SHP77 (cell line): Measurements from ENCODE around the gene EVX2.
A peak's percentile ranks its signal among the peaks of the same experiment; 100 is the strongest.

ENCODE experiments used
- DNase-seq, 2 experiments: peaks; one replicate each; lab custom pipeline; 2025; lab: John Stamatoyannopoulos, UW

Gene EVX2

GRCh38 chr2:176107731-176108181 lies 24.0 kb upstream of the EVX2 start:
- DNase-seq: no peak

DNA sequence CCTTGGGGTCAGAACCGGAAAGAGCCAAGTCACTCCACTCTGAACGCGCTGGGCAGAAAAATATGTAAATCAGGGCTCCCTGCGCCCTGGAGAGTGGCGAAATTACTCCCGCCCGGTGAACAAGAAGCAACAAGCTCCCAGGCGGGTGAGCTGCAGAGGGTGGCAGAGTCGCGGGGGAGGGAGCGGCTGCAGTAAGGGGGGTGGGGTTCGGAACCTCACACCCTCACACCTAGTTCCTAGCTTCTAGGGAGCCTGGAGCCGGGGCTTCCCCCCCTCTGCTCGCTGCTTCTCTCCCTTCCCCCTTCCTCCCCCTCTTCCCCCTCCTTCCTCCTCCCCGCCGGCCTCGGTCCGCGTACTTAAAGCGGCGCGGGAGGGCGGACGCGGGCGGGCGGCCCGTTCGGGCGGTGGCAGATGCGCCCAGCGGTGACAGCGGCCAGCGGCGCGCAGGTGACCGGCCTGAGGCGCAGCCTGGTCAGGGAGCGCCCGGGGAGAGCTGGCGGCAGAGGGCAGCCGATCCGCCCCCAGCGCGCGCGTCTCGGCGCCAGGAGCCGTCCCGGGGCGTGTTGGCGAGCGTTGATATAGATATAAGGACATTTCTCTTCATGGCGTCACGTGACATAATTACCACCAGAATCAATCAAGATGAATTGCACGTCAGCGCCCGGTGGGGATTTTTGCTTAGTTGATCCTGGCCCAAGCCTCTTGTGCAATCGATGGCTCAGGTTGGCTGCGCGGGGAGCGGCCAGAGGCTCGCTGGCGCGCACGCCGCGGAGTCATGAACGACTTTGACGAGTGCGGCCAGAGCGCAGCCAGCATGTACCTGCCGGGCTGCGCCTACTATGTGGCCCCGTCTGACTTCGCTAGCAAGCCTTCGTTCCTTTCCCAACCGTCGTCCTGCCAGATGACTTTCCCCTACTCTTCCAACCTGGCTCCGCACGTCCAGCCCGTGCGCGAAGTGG lies 23.1 kb upstream of the EVX2 start, which contains the start of gene HOXD11:
TSS of gene HOXD11 (plus strand) at position 700 of the 959 bp plus-strand sequence. CDS start at position 776, 76 bp downstream.
- DNase-seq: peak; percentile 53 to 73

DNA sequence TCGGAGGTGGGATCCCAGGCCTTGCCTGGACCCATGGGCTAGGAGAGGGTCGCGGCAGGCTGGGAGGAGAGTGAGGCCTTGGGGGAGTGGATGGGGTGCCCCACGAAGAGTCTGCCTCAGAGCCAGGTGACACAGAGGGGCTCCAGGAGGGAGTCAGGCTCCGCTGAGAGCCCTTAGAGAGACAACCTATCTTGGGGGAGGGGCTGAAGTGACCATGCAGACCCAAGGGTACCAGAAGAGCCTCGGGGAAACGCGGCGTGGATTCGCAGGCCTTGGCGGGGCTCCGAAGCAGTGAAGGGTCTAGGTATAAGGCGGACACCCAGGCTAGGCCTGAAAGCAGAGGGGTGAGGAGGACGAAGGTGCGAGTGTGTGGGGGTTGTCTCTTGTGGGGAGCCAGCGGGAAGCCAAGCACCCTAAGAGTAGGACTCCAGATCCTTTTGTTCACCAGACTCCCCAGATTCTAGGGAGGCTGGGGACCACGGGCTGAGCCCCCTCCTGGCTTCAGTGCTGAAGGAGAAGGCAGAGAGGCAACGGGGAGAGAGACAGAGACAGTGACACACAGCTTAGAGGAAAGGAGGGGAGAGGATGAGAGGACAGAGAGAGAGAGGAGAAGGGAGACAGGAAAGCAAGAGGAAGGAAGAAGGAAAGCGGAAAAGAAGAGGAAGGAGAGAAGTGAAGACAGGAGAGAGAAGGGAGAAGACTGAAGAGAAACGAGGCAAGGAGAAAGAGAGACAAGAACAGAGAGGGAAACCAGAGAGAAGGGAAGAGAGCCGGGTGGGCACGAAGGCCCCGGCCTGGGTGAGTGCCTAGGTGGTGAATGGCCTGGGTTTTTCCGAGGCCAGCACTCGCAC lies 22.2 kb upstream of the EVX2 start:
- no peak for DNase-seq

DNA sequence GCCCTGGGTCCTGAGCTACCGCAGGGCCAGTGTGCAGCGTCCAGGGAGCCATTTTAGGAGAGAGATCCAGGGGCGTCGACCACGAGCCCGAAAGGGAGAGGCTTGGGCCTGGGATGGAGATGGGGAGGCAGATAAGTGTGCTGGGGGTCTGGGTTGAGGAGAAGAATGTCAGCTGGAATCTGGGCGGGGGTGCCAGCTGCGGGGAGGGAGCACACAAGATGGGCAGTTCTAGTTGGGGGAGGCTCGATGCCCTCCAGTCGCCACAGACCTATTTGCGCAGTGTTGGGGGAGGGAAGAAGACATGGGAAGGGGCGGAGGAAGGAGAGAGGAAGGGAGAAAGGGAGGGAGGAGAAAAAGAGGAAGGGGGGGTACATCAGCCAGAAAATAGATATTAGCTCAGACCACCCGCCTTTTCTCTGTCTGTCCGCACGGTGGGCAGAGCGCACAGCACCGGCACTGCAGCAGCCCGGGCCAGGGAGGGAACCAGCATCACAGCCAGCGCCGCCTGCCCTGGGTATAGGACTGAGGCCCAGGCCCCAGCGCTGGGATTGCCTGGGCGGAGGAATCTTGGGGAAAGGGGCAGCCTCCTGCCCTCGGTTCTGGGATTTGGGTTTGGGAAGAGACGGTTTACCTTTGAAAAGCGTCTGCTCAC lies 21.4 kb upstream of the EVX2 start:
- no peak for DNase-seq

- DNase-seq: no peak
These were observed 20.7 kb upstream of the EVX2 start for GRCh38 chr2:176104316-176105077.

DNA sequence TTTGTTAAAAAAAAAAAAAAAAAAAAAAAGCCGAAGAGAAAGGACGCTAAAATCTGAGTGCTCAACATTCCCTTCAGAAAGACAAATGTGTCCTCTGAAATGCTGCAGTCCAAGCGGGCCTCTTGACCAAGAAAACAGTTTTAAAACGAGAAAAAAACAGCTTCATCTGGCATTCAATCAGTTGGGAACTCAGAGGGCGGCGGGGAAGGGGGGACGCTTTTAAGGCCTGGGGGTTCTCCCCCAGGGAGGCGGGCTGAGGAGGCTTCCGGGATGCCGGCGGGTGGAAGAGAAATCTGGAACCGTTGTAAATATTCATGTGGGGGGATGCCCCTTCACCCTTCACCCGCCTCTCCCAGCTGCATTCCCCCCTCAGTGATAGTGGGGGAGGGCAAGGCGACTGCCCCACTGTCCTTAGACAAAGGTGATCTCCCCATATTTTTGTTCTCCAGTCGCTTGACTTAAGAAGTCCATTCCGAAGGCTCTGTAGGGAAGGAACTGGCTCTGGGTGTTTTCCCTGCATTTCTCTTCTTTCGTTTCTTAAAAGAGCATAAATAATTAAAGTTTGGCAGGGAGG lies 20.1 kb upstream of the EVX2 start:
- DNase-seq: no peak

GRCh38 chr2:176103194-176103593 lies 19.4 kb upstream of the EVX2 start:
- DNase-seq: no peak

- DNase-seq: no peak
These were observed 18.6 kb upstream of the EVX2 start for GRCh38 chr2:176102309-176102866.

DNA sequence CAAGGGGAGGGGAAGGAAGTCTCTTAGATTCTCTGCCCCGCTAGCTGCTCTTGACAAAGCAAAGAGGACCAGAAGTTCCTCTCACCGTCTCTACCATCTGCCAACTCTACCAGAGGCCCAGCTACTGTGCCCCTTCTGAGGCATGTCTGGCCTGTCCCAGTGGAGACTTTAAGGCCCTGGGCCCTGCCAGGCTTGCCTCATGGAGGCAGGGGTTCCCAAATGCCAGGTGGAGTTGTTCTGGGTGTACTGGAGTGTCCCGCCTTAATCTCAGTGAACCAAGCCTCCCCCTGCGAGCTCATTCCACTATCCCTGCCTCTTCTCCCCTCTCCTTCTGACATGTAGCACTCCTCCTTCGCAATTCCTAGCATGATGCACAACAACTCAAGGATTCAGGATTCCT lies 18.1 kb upstream of the EVX2 start:
- no peak for DNase-seq

DNA sequence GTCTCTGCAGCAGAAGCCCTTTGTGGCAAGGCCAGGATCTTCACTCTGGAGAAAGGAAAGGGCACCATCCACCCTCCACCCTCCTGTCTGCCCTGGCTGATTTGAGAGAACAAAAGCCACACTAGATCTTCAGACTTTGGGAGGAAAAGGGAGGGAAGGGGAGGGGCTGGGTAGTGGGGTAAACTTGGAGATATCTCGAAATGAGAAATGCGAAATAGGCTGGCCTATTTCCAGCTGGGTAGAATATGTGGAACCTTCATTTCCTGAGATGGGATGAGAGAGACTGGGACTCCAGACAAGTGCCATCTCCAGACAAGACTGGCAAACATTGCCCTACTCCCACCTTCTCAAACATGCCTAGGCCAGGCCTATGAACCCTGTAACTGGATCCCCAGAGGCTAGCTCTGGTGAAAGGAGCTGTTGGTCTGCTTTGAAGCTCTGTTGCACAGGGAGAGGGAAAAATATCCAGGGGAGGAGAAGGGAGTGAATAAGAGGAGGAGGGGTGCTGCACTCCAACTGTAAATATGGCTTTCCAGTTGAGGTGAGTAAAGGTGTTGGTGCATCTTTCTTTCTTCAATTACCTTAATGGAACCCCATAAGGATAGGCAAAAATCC lies 17.6 kb upstream of the EVX2 start:
- DNase-seq: no peak

- DNase-seq: no peak
These were observed 16.9 kb upstream of the EVX2 start for GRCh38 chr2:176100547-176101140.

DNA sequence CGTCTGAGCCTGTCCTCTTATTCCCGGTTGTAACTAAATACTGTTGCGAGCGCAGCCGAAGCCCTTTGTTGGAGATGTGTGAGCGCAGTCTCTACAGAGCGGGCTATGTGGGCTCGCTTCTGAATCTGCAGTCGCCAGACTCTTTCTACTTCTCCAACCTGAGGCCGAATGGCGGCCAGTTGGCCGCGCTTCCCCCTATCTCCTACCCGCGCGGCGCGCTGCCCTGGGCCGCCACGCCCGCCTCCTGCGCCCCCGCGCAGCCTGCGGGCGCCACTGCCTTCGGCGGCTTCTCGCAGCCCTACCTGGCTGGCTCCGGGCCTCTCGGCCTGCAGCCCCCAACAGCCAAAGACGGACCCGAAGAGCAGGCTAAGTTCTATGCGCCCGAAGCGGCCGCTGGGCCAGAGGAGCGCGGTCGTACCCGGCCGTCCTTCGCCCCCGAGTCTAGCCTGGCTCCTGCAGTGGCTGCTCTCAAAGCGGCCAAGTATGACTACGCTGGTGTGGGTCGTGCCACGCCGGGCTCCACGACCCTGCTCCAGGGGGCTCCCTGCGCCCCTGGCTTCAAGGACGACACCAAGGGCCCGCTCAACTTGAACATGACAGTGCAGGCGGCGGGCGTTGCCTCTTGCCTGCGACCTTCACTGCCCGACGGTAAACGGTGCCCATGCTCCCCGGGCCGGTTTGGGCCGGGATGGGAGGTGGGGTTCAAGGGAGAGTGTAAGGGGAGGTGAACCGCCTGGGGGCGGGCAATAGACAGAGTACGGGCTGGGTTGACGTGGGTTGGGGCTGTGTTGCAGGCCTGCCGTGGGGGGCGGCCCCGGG lies 16.2 kb upstream of the EVX2 start, which contains the start of gene HOXD12:
TSS of gene HOXD12 (plus strand) at position 68 of the 819 bp plus-strand sequence. CDS start at position 75, 7 bp downstream.
- no peak for DNase-seq

DNA sequence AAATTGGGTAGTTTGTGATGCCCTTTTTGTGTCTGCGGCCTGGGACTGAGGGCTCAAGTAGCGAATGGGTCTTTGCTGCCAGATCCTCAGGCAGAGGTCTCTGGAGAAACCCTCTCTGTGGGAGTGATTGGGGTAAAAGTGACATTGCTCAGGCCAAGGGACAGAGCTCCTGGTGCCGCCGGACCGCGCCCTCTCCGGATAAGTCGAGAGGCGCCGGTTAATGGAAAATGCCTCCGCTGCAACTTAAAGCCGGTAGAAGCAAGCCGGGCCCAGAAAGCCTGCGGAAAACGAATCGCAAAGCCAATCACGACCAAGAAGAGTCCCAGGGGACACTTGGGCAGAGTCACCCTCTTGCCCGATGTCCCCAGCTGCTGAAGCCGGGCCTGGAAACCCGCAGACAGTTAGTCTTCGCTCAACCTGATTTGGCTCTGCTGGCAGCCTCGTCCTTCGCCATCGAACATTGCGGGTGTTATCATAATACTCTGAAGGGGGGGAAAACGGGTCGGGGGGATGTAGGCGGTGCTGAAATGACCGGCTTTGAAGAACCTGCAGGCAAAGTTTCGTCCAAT lies 15.5 kb upstream of the EVX2 start:
- no peak for DNase-seq

- no peak for DNase-seq
These were observed 14.8 kb upstream of the EVX2 start for GRCh38 chr2:176098366-176099158.

GRCh38 chr2:176097820-176098365 lies 14.1 kb upstream of the EVX2 start:
- DNase-seq: no peak

DNA sequence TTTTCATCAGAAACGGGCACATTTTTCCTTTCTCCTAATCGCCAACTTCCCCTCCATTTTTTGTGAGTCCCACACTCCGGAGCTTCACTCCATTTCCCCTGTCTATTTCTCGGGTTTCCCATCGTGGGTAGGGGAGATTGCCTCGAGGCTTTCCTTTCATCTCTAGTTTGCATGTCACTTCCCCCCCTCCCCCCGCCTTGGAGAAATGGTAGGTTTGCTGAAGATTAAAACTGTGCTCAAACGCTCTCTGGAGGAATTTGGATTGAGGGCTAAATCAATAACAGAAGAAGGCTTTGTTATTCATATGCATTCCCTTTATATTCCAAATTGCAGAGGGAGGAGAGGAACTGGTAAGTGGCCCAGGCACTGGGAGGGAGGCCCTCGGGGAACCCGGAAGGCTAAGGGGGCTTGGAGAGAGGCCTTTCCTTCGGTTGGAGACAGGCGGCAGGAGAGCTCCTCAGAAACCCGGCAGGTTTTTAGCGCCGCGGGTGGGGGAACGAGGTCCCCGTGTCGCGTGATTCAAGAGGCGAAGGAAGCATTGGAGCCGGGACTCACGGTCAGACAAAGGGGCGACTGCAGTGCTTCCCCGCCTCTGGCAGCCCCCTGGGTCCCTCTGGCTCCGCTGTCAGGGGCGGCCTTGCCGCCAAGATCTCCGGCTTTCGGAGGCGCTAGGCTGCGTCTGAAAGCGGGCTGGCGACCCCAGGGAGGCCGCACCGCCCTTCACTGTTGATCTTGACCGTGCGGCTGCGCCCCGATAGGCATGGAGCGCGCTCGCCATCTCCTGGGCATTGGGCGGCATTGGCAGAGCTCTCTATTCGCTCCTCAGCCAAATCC lies 13.4 kb upstream of the EVX2 start:
- peak; percentile 48 to 49 for DNase-seq
